T-helper 17 cell (primary cell): Measurements from ENCODE around the gene CHRNE. TPM values are rescaled to one million over a fixed set of nuclear protein-coding genes. Genes with fewer than 3 reads are reported as not detected.
"Not testable (repeated sequence)": the region's sequence is repeated elsewhere in the genome, so short reads cannot be mapped to it uniquely, and the experiment has no call there.

Experiments used
- ATAC-seq: fragments of 150-1000 bp; cut with Tn5 transposase; 2 replicates; pipeline ENCODE4 v1.10.0; 2021; ENCODE audit warnings: mild to moderate bottlenecking, moderate library complexity
- DNase-seq, 3 donors: peaks; one replicate each; pipeline versions ENCODE4 v3.0.0 to v3.0.0-alpha.2; 2020 to 2021
- H3K9me3 ChIP-seq: one replicate; pipeline ENCODE4 v1.7.0; 2013; ENCODE audit warnings: low read length, mild to moderate bottlenecking; ENCODE audit not compliant: control insufficient read depth, poor library complexity, severe bottlenecking
- H3K27ac Mint-ChIP-seq: one replicate; pipeline ENCODE4 v1.8.0; 2022; ENCODE audit warnings: mild to moderate bottlenecking, moderate library complexity, mixed read lengths
- H3K27me3 Mint-ChIP-seq: one replicate; pipeline ENCODE4 v1.8.0; 2022; ENCODE audit warnings: mixed read lengths
- H3K36me3 Mint-ChIP-seq: one replicate; pipeline ENCODE4 v1.8.0; 2022; ENCODE audit warnings: low read depth, mixed read lengths
- H3K4me1 Mint-ChIP-seq: one replicate; pipeline ENCODE4 v1.8.0; 2022; ENCODE audit warnings: mild to moderate bottlenecking, mixed read lengths
- H3K4me3 Mint-ChIP-seq: one replicate; pipeline ENCODE4 v1.8.0; 2022; ENCODE audit warnings: mild to moderate bottlenecking, moderate library complexity, mixed read lengths
- total RNA-seq, 4 donors: library from RNA in 2 of 4; stranded (reverse) in 2 of 4; gene quantifications; one replicate each; pipeline ENCODE4 v1.2.3 and lab custom pipeline; 2022 to 2026

Gene CHRNE
- total RNA-seq, 2 donors from 2014 or later = 1.1 to 1.6 TPM

GRCh38 chr17:4908711-4909496, 6.0 kb upstream of the CHRNE start:
- H3K9me3 ChIP-seq = no peaks in the 10 kb centered on the region
- Mint-ChIP-seq H3K36me3 (no peaks in the 10 kb centered on the region), H3K27ac (no peak overlapping the region), H3K4me3 (no peak overlapping the region), H3K27me3 (no peaks in the 10 kb centered on the region), H3K4me1 (peaks cover 7% of the 10 kb centered on the region)
- DNase-seq (peak; percentile 51 to 54 (median 53)), ATAC-seq (peak; percentile 96)

- ATAC-seq = no peak
- no peak overlapping the region for H3K4me3 Mint-ChIP-seq
- H3K36me3 Mint-ChIP-seq = no peaks in the 10 kb centered on the region
- H3K27me3 Mint-ChIP-seq = no peaks in the 10 kb centered on the region
- no peak for DNase-seq
- H3K27ac Mint-ChIP-seq = no peak overlapping the region
- peaks cover 11% of the 10 kb centered on the region for H3K4me1 Mint-ChIP-seq
- no peaks in the 10 kb centered on the region for H3K9me3 ChIP-seq
These were observed 5.4 kb upstream of the CHRNE start for GRCh38 chr17:4908301-4908700.

GRCh38 chr17:4906642-4907041, 3.7 kb upstream of the CHRNE start:
- H3K27me3 Mint-ChIP-seq, H3K9me3 ChIP-seq, H3K27ac Mint-ChIP-seq, H3K36me3 Mint-ChIP-seq, H3K4me3 Mint-ChIP-seq, ATAC-seq, DNase-seq: not testable (repeated sequence)
- peaks cover 22% of the 10 kb centered on the region for H3K4me1 Mint-ChIP-seq

- H3K4me1 Mint-ChIP-seq = peaks cover 31% of the 10 kb centered on the region
- H3K27me3 Mint-ChIP-seq = no peaks in the 10 kb centered on the region
- H3K4me3 Mint-ChIP-seq = no peak overlapping the region
- no peak for ATAC-seq
- H3K36me3 Mint-ChIP-seq = no peaks in the 10 kb centered on the region
- no peak for DNase-seq
- H3K9me3 ChIP-seq = no peaks in the 10 kb centered on the region
- H3K27ac Mint-ChIP-seq = peak overlapping the region; percentile 45
These were observed 358 bp downstream of the CHRNE start for GRCh38 chr17:4902540-4902939.

GRCh38 chr17:4901648-4902344, 1.1 kb downstream of the CHRNE start:
- Mint-ChIP-seq H3K27ac (peak overlapping the region; percentile 45), H3K36me3 (no peaks in the 10 kb centered on the region), H3K4me3 (peak overlapping the region; percentile 43), H3K4me1 (peaks cover 31% of the 10 kb centered on the region), H3K27me3 (no peaks in the 10 kb centered on the region)
- H3K9me3 ChIP-seq = no peaks in the 10 kb centered on the region
- DNase-seq = no peak
- ATAC-seq = no peak

GRCh38 chr17:4901108-4901647, 1.7 kb downstream of the CHRNE start:
- no peaks in the 10 kb centered on the region for H3K27me3 Mint-ChIP-seq
- H3K9me3 ChIP-seq = no peaks in the 10 kb centered on the region
- peak overlapping the region; percentile 81 for H3K27ac Mint-ChIP-seq
- H3K4me1 Mint-ChIP-seq = peaks cover 31% of the 10 kb centered on the region
- DNase-seq = no peak
- H3K36me3 Mint-ChIP-seq = no peaks in the 10 kb centered on the region
- H3K4me3 Mint-ChIP-seq = peak overlapping the region; percentile 93
- ATAC-seq = no peak

GRCh38 chr17:4900231-4901107, 2.4 kb downstream of the CHRNE start:
- peaks cover 31% of the 10 kb centered on the region for H3K4me1 Mint-ChIP-seq
- no peaks in the 10 kb centered on the region for H3K9me3 ChIP-seq
- peak overlapping the region; percentile 92 for H3K27ac Mint-ChIP-seq
- DNase-seq (peak; percentile 42 to 53 (median 51)), ATAC-seq (peak; percentile 35)
- H3K4me3 Mint-ChIP-seq = peak overlapping the region; percentile 93
- H3K36me3 Mint-ChIP-seq = no peaks in the 10 kb centered on the region
- no peaks in the 10 kb centered on the region for H3K27me3 Mint-ChIP-seq

GRCh38 chr17:4899341-4900230, 3.3 kb downstream of the CHRNE start, which contains the start of gene C17orf107:
TSS of gene C17orf107 (plus strand) at chr17:4899536. CDS start at chr17:4899763, 227 bp downstream.
- H3K4me3 Mint-ChIP-seq = peak within 1 kb of the TSS; percentile 93
- no peaks in the 10 kb centered on the region for H3K27me3 Mint-ChIP-seq
- H3K36me3 Mint-ChIP-seq = no peaks in the 10 kb centered on the region

GRCh38 chr17:4898927-4899326, 4.0 kb downstream of the CHRNE start:
- Mint-ChIP-seq H3K36me3 (no peaks in the 10 kb centered on the region), H3K27ac (peak overlapping the region; percentile 92), H3K4me1 (peaks cover 31% of the 10 kb centered on the region), H3K27me3 (no peaks in the 10 kb centered on the region), H3K4me3 (peak overlapping the region; percentile 93)
- DNase-seq = no peak
- no peaks in the 10 kb centered on the region for H3K9me3 ChIP-seq
- peak; percentile 3 for ATAC-seq

More at GRCh38 chr17:4899341-4900230, 3.3 kb downstream of the CHRNE start, which contains the start of gene C17orf107:
- no peaks in the 10 kb centered on the region for H3K9me3 ChIP-seq
- ATAC-seq (peak; percentile 86), DNase-seq (peak; percentile 87 to 94 (median 93))
- H3K27ac Mint-ChIP-seq = peak within 1 kb of the TSS; percentile 92
- H3K4me1 Mint-ChIP-seq = peaks cover 31% of the 10 kb centered on the region

GRCh38 chr17:4898351-4898750, 4.5 kb downstream of the CHRNE start:
- Mint-ChIP-seq H3K4me1 (peaks cover 27% of the 10 kb centered on the region), H3K27me3 (no peaks in the 10 kb centered on the region), H3K36me3 (no peaks in the 10 kb centered on the region), H3K27ac (peak overlapping the region; percentile 39), H3K4me3 (peak overlapping the region; percentile 79)
- no peaks in the 10 kb centered on the region for H3K9me3 ChIP-seq
- DNase-seq (no peak), ATAC-seq (no peak)

GRCh38 chr17:4897785-4898184, 5.1 kb downstream of the CHRNE start:
- H3K4me3 Mint-ChIP-seq = peak overlapping the region; percentile 79
- H3K27ac Mint-ChIP-seq = peak overlapping the region; percentile 39
- peaks cover 21% of the 10 kb centered on the region for H3K4me1 Mint-ChIP-seq
- H3K36me3 Mint-ChIP-seq = no peaks in the 10 kb centered on the region
- no peaks in the 10 kb centered on the region for H3K27me3 Mint-ChIP-seq
- no peaks in the 10 kb centered on the region for H3K9me3 ChIP-seq
- no peak for ATAC-seq
- no peak for DNase-seq

- Mint-ChIP-seq H3K27ac (no peak overlapping the region), H3K36me3 (no peaks in the 10 kb centered on the region), H3K4me3 (no peak overlapping the region), H3K27me3 (no peaks in the 10 kb centered on the region), H3K4me1 (peaks cover 16% of the 10 kb centered on the region)
- DNase-seq (no peak), ATAC-seq (no peak)
- no peaks in the 10 kb centered on the region for H3K9me3 ChIP-seq
These were observed 5.7 kb downstream of the CHRNE start for GRCh38 chr17:4897198-4897687.
